Measurements from ENCODE around the gene NKIRAS1.

- TF ChIP-seq CTCF (IDR thresholded peaks at IDR 0.05) (no peak), POLR2A (IDR thresholded peaks at IDR 0.05; ENCODE audit: low read depth) (no peak)
Observed at GRCh38 chr3:23940775-23941174, 24.0 kb upstream of the NKIRAS1 start.

Data from esophagus muscularis mucosa (tissue), 3 donors.